Choroid plexus epithelial cell (primary cell): ENCODE data around the gene TNXB.

Experiments
- DNase-seq: peaks from one replicate; pipeline ENCODE4 v3.0.0-alpha.2; 2010; ENCODE audit warnings: low read depth
- H3K4me3 ChIP-seq: 2 replicates; pipeline ENCODE4 v1.5.1; 2011; ENCODE audit warnings: low read depth, mild to moderate bottlenecking, control low read depth, low read length, moderate library complexity
- TF ChIP-seq, protein P1 (sequence below): conservative IDR thresholded peaks from 2 replicates; pipeline ENCODE4 v1.5.1; 2011; ENCODE audit warnings: low read depth, mild to moderate bottlenecking, control low read depth, inconsistent platforms, low read length, moderate library complexity

The TNXB gene

DNA sequence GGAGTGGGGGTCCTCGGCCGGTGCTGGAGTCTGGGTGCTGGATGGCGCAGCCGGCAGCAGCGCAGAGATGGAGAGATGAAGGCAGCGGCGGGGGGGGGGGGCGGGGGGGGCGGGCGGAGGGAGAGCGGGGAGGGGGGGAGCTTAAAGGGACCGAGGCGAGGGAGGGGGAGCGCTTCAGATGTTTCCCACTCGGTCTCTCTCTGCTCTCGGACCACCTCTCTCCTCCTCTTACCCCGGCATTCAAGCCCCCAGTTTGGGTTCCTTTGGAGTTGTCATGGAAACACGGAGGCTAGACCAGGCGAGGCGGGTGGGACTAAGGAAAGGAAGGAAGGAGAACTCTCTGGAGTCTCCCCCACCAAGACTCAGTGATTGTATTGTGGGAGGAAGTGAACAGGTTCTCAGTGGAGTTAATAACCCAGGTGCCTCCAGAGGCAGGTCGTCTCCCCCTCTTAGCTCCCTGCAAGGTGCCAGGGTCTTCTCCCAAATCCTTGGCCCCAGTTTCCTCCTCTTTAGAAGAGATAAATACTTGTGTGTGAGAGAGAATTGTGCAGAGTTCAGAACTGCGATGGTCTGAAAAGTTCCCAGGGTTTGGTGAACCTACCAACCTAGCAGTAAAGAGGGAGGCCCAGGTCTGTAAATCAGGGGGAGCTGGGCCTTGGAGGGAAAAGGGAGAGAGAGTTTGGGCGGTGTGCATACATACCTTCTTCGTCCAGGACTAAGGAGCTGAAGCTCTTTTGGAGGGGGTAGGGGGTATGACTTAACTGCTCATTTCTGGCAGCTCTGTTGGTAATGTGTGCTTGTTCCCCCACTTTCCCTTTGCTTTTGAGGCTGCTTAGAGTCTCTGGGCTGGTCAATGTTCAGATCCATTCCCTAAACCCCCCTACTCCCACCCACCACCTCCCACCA lies 43.0 kb upstream of the TNXB start, which contains the start of gene PRRT1:
Gene PRRT1, minus strand, starts transcription at position 77 of the 906 bp plus-strand sequence. CDS start 112 bp downstream, outside the sequence.
- H3K4me3 ChIP-seq, result peak within 1 kb of the TSS; percentile 96
- DNase-seq, result no peak
- TF ChIP-seq, protein P1, sequence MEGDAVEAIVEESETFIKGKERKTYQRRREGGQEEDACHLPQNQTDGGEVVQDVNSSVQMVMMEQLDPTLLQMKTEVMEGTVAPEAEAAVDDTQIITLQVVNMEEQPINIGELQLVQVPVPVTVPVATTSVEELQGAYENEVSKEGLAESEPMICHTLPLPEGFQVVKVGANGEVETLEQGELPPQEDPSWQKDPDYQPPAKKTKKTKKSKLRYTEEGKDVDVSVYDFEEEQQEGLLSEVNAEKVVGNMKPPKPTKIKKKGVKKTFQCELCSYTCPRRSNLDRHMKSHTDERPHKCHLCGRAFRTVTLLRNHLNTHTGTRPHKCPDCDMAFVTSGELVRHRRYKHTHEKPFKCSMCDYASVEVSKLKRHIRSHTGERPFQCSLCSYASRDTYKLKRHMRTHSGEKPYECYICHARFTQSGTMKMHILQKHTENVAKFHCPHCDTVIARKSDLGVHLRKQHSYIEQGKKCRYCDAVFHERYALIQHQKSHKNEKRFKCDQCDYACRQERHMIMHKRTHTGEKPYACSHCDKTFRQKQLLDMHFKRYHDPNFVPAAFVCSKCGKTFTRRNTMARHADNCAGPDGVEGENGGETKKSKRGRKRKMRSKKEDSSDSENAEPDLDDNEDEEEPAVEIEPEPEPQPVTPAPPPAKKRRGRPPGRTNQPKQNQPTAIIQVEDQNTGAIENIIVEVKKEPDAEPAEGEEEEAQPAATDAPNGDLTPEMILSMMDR, result no peak

DNA sequence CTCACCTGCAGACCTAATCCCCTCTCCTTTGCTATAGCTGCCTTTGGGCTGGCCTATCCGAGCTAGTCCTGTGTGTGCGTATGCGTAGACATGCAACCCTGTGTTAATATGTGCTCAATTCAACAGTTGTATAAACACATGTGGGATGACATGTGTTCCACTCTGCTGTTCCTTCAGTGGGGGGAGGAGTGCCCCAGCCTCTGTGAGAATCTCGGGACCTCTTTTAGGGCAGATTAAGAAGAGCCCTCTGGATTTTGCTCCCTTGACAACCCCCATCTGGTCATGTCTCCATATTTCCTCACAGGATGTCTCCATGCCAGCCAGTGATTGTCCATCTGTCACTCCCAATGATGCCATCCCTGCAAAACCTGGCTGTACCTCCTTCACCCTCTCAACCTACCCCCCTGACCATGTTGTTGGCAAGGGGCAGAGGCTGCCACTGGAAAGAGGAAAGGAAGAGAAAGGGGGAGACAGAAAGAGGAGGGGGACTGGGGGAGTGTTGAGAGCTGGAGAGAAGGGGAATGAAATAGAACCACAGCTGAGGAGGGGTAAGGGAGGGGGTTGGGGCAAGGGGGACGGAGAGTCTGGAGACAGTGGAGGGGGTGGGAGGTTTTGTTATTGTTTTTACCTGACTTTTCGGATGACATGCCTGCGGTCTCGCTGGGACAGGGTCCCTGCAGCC lies 42.2 kb upstream of the TNXB start:
- DNase-seq, result no peak
- H3K4me3 ChIP-seq, result peak overlapping the region; percentile 48
- TF ChIP-seq, protein P1, result no peak

- TF ChIP-seq, protein P1, result no peak
- H3K4me3 ChIP-seq, result no peak overlapping the region
- no peak for DNase-seq
Measured at GRCh38 chr6:32149932-32150870, 41.1 kb upstream of the TNXB start.

DNA sequence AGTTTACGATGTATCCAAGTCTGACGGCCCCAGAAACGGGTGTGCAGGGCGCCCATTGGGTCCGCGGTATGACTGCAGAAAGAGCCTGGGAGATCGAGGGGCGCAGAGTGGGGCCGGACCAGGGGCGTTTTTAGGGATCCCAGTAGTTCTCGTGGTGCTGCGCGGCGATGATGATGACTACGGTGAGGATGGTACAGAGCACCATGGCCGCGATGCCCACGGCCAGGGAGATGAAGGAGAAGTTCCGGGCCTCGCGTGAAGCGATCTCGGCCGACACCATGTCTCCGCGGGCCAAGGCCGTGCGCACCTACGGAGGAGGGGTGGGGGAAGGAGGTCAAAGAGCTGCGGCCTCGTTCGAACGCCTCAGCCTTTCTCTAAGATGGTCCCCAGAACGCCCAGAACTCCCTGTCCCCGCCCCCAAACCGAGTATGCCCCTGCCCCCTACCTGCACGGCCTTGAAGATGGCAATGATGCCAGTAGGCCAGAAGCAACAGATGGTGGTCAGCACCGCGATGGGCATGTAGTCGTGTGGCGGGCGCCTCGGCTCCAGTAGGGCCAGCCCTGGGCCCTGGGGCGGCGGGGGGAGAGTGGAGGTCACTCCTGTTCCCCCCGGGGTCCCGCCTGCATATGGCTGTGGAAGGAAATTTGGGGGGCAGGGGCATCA lies 40.1 kb upstream of the TNXB start:
- TF ChIP-seq, protein P1, result no peak
- no peak for DNase-seq
- H3K4me3 ChIP-seq, result peak overlapping the region; percentile 47

DNA sequence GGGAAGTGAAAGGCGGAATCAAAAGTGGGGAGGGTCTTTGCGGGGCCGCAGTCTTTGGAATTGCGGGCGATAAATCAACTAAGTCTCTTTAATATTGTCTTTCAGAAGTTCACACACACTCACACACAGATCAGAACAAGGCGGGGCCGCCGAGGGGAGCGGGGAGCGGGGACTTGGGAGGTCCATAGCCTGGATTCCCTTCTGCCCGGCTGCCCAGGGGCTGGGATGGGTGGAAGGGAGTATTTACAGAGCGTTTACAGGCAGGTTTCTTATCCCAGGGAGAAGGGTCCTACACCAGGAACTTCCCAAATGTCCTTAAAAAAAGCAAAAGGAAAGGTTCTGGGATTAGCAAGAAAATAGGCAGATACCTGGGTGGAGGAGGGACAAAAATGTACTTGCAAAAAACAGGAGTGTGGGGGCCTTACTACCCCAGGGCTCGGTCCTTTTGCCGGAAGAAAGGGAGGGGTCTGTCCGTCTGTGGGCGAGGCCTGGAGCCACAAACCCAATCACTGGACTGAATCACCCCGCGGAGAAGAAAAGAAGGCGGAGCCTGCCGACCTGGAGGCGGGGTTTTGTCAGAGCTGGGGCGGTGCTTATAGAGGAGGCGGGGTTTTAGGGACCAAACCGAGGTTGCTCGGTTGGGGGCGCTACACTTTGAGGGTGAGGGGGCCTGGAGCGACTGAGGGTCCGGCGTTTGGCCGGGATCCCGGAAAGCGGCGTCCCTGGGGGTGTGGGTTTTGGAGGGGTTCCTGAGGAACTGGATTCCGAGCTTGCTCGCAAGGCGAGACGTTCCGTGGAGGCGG lies 39.4 kb upstream of the TNXB start:
- DNase-seq, result peak; percentile 78
- H3K4me3 ChIP-seq, result peak overlapping the region; percentile 47
- TF ChIP-seq, protein P1, result peak; percentile 45
